Dendritic cell treated with granulocyte-macrophage colony-stimulating factor and Interleukin-4, amounts not matched to agents 40 ng/mL and 50 ng/mL, for 4 days (primary cell): ENCODE measurements around the gene RAPGEF1.
A peak's percentile ranks its signal among the peaks of the same experiment; 100 is the strongest.

Experiments
- H3K27ac Mint-ChIP-seq: one replicate; pipeline ENCODE4 v1.8.0; 2022; ENCODE audit warnings: mild to moderate bottlenecking, mixed read lengths
- H3K27me3 Mint-ChIP-seq: one replicate; pipeline ENCODE4 v1.8.0; 2022; ENCODE audit warnings: mild to moderate bottlenecking, mixed read lengths
- H3K36me3 Mint-ChIP-seq: one replicate; pipeline ENCODE4 v1.8.0; 2022; ENCODE audit warnings: low read depth, mixed read lengths
- H3K4me1 Mint-ChIP-seq: one replicate; pipeline ENCODE4 v1.8.0; 2022; ENCODE audit warnings: low read depth, mixed read lengths
- H3K4me3 Mint-ChIP-seq: one replicate; pipeline ENCODE4 v1.8.0; 2022; ENCODE audit warnings: mild to moderate bottlenecking, moderate library complexity, mixed read lengths
- H3K9me3 Mint-ChIP-seq: one replicate; pipeline ENCODE4 v1.8.0; 2022; ENCODE audit warnings: mixed read lengths
- intact Hi-C: fragments of 100-400 bp; cut with micrococcal nuclease; formaldehyde crosslinking; loops from one replicate; pipeline ENCODE4 v1.15.0; 2022

The RAPGEF1 gene

DNA sequence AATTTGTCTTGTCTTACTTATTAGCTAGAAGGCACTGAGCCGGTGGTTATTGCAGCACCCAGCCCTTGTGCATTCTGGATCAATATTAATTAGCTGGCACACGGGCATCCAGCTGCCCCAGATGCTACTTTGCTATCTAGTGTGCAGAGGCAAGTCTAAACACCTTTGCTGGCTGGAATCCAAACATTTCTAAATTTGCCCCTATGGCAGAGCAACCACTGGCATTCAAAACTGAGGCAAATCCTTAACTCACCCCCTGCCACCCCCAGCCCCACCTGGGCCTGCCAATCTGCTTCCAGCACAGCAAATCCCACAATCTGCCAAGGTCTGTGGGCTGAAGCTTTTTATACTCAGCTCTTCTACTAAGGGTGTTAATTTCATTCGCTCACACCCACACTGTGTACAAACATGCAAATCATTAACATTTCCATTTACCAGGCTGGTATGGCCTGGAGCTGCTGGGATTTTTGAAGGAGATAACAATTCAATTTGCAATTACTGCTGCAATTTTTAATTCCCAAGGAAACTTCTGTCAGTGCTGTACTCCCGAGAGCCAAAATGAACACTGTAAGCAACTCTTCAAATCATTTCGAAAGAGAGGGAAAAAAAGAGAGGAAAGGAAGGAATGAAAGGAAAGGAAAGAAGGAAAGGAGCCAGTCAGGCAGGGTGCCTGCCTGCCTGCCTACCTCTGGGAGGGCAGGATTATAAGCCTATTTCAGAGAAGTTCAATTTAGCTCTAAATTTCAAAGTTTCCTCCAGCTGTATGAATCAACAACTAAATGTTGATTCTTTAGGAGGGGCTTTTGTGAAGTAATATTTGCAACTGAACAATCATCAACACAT lies 35.5 kb downstream of the RAPGEF1 start:
- Mint-ChIP-seq H3K27me3 (no peaks in the 10 kb centered on the region), H3K27ac (peak overlapping the region; percentile 56), H3K4me3 (no peak overlapping the region), H3K36me3 (peaks cover 57% of the 10 kb centered on the region), H3K9me3 (no peaks in the 10 kb centered on the region), H3K4me1 (peaks cover 92% of the 10 kb centered on the region)
- intact Hi-C loops, result no loop called here

DNA sequence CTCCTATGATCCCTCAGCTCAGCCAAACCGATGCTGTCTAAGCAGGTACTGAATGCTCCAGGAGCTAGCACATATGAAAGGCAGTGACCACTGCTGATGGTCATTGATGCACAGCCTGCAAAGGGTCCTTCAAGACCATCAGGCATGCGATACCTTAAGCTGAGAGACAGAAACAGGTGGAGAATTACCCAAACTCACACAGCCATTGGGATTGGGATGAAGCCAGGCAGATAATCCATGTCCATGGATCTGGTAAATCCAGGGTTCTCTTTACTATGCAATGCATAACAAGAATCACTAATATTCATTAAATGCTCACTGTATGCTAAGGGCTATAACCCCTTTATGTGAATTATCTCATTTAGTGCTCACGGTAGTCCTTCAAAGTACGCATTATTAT lies 36.2 kb downstream of the RAPGEF1 start:
- H3K9me3 Mint-ChIP-seq, result no peaks in the 10 kb centered on the region
- H3K4me3 Mint-ChIP-seq, result no peak overlapping the region
- H3K4me1 Mint-ChIP-seq, result peaks cover 94% of the 10 kb centered on the region
- peaks cover 63% of the 10 kb centered on the region for H3K36me3 Mint-ChIP-seq
- no peak overlapping the region for H3K27ac Mint-ChIP-seq
- no peaks in the 10 kb centered on the region for H3K27me3 Mint-ChIP-seq
- intact Hi-C loops, result no loop called here

DNA sequence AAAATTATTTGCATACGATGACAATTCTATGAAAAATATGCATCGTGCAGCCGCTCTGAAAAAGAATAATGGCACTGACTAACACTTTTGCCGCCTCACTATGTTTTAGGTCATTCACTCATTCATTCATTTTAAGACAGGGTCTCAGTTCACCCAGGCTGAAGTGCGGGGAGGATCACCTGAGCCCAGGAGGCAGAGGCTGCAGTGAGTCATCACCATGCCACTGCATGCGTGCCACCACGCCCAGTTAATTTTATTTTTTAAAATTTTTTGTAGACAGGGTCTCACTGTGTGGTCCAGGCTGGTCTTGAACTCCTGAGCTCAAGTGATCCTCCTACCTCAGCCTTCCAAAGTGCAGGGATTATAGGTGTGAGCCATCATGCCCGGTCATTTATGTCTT lies 37.0 kb downstream of the RAPGEF1 start:
- Mint-ChIP-seq H3K4me3 (no peak overlapping the region), H3K36me3 (peaks cover 60% of the 10 kb centered on the region), H3K9me3 (no peaks in the 10 kb centered on the region), H3K27ac (no peak overlapping the region), H3K4me1 (peaks cover 96% of the 10 kb centered on the region), H3K27me3 (no peaks in the 10 kb centered on the region)
- intact Hi-C loops, result no loop called here

DNA sequence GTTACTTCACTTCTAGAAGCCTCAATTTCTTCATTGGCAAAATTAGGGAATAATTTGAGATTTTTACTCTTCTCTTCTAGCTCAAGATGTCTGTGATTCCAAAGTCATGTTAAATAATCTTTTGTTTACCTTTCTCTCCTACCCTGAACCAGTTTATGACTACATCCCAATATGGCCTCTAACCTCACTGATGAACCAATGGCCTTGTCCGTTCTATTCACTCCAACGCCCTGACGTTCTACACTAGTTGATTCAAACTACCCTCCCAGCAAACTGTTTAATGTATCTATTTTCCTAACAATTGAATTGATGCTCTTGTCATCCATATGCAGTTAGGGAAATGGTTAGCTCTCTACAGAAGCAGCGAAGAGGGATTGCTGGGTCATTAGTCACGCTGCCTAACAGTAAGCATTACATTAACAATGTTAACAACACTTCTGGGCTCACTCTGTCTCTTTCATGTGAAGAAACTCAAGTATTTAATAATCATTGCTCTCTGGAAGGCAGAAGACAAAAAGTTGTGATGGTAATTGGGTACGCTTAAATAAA lies 38.0 kb downstream of the RAPGEF1 start:
- Mint-ChIP-seq H3K27ac (peak overlapping the region; percentile 41), H3K4me1 (peaks cover 97% of the 10 kb centered on the region), H3K27me3 (no peaks in the 10 kb centered on the region), H3K9me3 (no peaks in the 10 kb centered on the region), H3K36me3 (peaks cover 55% of the 10 kb centered on the region), H3K4me3 (no peak overlapping the region)
- intact Hi-C loops, result no loop called here

DNA sequence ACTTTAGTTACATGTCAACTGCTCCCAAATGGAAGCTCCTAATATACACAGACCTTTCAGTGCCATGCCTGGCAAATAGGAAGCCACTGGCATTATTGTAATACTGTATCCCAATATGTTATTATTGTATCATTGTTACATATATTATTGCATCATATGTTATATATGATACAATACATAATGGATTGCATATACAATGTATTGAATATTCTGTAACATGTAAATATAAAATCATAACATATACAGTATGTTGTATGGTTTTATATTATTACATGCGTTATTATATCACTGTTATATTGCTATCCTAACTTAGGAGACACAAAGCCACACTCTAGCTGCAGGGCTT lies 38.5 kb downstream of the RAPGEF1 start:
- peaks cover 95% of the 10 kb centered on the region for H3K4me1 Mint-ChIP-seq
- H3K36me3 Mint-ChIP-seq, result peaks cover 50% of the 10 kb centered on the region
- H3K27me3 Mint-ChIP-seq, result no peaks in the 10 kb centered on the region
- intact Hi-C loops, result no loop called here
- H3K4me3 Mint-ChIP-seq, result no peak overlapping the region
- H3K9me3 Mint-ChIP-seq, result no peaks in the 10 kb centered on the region
- H3K27ac Mint-ChIP-seq, result peak overlapping the region; percentile 41

DNA sequence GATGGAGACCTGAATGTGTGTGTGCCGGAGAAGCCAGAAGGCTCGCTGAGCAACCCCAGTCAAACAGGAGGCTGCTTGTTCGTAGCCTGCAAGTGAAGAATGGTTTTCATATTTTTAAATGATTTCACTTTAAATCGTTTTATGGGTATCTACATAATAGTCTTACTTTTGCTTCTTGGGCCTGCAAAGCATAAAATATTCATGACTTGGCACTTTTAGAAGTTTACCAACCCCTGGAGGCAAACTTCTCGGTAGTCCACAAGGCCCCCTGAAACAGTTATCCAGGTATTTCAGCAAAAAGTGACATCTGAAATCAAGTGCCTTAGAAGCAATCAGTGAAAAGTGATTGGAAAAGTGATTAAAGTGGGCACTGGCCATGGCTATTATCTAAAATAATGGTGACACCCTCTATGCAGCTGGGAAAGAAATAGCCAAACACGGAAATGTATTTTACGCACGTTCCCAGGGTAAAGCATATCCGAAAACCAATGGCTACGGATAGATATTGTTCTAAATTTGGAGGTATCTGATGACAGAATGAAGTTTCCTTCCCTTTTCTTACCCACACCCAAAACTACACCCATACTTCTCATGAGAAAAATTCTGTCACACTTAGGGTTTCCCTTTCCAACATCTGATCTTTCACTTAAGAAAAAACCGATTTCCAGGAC lies 39.0 kb downstream of the RAPGEF1 start:
- Mint-ChIP-seq H3K36me3 (peaks cover 47% of the 10 kb centered on the region), H3K27me3 (no peaks in the 10 kb centered on the region), H3K4me1 (peaks cover 95% of the 10 kb centered on the region), H3K27ac (peak overlapping the region; percentile 84), H3K4me3 (no peak overlapping the region), H3K9me3 (no peaks in the 10 kb centered on the region)
- intact Hi-C loops, result no loop called here

DNA sequence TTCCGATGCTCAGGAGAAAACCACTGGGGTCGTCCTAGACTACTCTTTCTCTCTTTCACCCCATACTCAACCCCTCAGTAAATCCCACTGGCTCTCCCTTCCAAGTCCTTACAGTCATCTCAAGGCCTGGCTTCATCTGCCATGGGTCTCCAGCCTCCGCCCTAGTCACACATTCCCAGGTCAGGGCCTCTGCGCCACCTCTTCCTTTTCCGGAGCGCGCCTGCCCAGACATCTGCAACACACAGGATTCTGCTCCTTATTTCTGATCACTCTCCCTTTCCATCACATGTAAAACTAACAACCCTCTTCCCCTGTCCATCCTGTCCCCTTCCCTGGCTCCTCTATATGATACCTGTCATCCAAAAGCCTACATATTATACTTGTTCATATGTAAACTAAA lies 39.8 kb downstream of the RAPGEF1 start:
- no peaks in the 10 kb centered on the region for H3K9me3 Mint-ChIP-seq
- no peak overlapping the region for H3K4me3 Mint-ChIP-seq
- no peaks in the 10 kb centered on the region for H3K27me3 Mint-ChIP-seq
- H3K27ac Mint-ChIP-seq, result peak overlapping the region; percentile 84
- intact Hi-C loops, result no loop called here
- H3K36me3 Mint-ChIP-seq, result peaks cover 50% of the 10 kb centered on the region
- peaks cover 95% of the 10 kb centered on the region for H3K4me1 Mint-ChIP-seq

DNA sequence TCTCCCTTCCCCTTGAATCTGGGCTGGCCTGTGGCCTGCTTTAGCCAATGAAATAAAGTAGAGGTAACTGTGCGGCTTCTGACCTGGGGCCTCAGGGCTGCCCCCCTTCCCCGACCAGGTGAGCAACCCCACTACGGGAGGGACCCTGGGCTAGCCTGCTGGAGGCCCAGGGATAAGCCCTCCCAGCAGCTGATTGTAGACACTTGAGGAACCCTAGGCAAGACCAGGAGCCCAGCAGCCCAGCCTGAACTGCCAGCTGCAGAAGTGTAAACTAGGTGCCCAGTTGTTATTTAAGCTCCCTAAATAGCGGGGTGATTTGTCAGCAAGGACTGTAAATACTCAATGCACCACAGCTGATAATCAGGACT lies 41.3 kb downstream of the RAPGEF1 start:
- H3K4me1 Mint-ChIP-seq, result peaks cover 95% of the 10 kb centered on the region
- H3K4me3 Mint-ChIP-seq, result peak overlapping the region; percentile 33
- H3K36me3 Mint-ChIP-seq, result peaks cover 56% of the 10 kb centered on the region
- intact Hi-C loops, result loop anchor here (5.0 kb wide), 1 partner anchor 39 kb away; no protein-coding TSS in a partner anchor
- no peaks in the 10 kb centered on the region for H3K27me3 Mint-ChIP-seq
- no peaks in the 10 kb centered on the region for H3K9me3 Mint-ChIP-seq
- peak overlapping the region; percentile 84 for H3K27ac Mint-ChIP-seq

DNA sequence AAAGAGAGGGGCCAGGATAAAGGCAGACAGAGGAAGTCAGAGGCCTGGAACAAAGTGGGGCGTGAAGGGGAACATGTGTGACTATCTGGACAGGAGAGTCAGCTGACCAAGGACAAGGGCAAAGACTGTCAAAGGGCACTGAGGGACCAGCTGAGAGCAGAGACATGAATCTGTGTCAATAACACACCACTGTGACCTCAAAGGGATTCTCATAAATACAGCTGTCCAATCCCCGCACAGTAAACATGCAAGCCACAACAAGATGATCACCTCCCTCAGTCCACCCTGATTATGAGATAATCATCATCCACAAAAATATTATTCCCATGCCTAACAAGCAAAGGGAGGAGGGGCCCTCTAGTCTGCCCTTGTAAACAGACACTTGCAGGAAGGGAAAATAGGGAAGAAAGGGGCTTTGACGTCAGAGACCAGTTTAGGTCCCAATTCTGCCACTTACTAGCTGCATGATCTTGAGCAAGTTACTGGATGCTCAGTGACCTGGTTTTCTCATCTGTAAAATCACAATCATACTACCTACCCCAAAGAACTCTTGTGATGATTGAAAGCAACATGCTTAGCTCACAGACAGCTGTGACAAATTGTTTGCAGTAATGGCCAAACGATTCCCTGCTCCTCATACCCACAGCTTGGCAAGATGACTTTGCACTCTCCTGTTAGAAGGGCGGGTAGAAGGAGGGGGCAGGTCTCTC lies 41.8 kb downstream of the RAPGEF1 start:
- H3K27ac Mint-ChIP-seq, result peak overlapping the region; percentile 84
- H3K36me3 Mint-ChIP-seq, result peaks cover 54% of the 10 kb centered on the region
- no peaks in the 10 kb centered on the region for H3K27me3 Mint-ChIP-seq
- peaks cover 97% of the 10 kb centered on the region for H3K4me1 Mint-ChIP-seq
- intact Hi-C loops, result loop anchor here (5.0 kb wide), 1 partner anchor 39 kb away; no protein-coding TSS in a partner anchor
- no peaks in the 10 kb centered on the region for H3K9me3 Mint-ChIP-seq
- peak overlapping the region; percentile 10 for H3K4me3 Mint-ChIP-seq

DNA sequence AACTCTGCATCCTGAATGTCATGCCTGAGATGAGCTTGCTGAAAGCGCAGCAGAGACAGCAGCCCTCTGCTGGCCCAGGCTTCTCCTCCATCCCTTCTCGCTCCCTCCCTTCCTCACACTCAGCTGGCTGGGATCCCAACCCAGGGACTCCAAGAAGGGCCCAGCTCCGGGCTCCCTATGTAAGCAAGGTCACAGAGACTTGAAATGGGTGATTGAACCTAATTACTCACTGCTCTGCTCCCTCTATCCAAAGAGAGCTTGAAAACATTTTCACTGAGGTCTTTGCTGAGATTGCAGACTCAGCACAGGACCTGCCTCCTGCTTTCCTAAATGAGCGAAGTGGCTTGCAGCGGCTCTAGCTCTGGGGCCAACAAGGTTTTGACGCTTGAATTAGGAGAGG lies 42.8 kb downstream of the RAPGEF1 start:
- H3K9me3 Mint-ChIP-seq, result no peaks in the 10 kb centered on the region
- H3K4me1 Mint-ChIP-seq, result peaks cover 95% of the 10 kb centered on the region
- H3K36me3 Mint-ChIP-seq, result peaks cover 45% of the 10 kb centered on the region
- H3K27me3 Mint-ChIP-seq, result no peaks in the 10 kb centered on the region
- intact Hi-C loops, result loop anchor here (5.0 kb wide), 1 partner anchor 40 kb away; no protein-coding TSS in a partner anchor
- no peak overlapping the region for H3K4me3 Mint-ChIP-seq
- peak overlapping the region; percentile 84 for H3K27ac Mint-ChIP-seq

DNA sequence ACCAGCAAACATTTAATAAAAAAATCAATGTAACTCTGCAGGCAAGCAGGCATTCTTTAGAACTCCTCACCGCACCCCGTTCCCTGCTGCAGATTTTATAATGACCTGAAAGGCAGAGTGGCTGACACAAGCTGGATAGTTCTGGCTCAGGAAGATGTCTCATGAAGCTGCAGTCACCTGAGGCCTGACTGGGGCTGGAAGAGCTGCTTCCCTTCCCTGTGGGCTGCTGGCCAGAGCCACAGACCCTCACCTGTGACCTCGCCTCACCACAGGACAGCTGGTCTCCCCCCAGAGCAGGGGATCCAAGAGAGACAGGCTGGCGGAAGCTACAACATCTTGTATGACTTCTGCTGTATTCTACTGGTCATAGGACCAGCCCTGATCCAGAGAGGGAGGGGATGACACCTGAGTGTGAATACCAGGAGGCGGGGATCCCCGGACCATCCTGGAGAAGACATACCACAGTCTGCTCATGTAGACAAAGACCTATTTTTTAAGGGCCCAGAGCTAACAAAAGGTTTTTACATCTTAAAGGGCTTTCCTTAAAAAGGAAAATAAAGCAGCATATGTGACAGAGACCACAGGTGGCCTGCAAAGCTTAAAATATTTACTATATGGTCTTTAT lies 43.9 kb downstream of the RAPGEF1 start:
- Mint-ChIP-seq H3K9me3 (no peaks in the 10 kb centered on the region), H3K27ac (peak overlapping the region; percentile 42), H3K36me3 (peaks cover 45% of the 10 kb centered on the region), H3K4me1 (peaks cover 94% of the 10 kb centered on the region), H3K27me3 (no peaks in the 10 kb centered on the region), H3K4me3 (no peak overlapping the region)
- intact Hi-C loops, result loop anchor here (5.0 kb wide), 1 partner anchor 41 kb away; no protein-coding TSS in a partner anchor

DNA sequence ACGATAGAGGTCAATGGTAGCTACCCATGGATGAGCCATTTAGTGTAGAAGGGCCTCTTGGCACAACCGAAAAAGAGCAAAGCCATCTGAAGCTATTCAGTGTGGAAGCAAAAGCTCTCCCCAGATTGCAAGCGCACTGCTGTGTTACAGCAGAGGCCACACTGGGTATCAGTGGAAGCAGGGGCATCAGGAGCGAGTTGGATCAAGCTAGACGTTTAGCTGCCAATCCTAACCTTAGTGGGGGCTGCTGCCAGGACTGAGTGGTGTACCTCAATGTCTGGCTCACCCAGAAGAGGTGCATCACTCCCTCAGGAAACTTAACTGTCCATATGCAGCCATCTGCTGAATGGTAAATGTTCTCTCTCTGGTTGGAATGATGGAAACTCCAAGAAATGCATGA lies 44.5 kb downstream of the RAPGEF1 start:
- peaks cover 91% of the 10 kb centered on the region for H3K4me1 Mint-ChIP-seq
- H3K4me3 Mint-ChIP-seq, result no peak overlapping the region
- H3K27me3 Mint-ChIP-seq, result no peaks in the 10 kb centered on the region
- H3K36me3 Mint-ChIP-seq, result peaks cover 42% of the 10 kb centered on the region
- intact Hi-C loops, result loop anchor here (5.0 kb wide), 1 partner anchor 42 kb away; no protein-coding TSS in a partner anchor
- no peaks in the 10 kb centered on the region for H3K9me3 Mint-ChIP-seq
- H3K27ac Mint-ChIP-seq, result peak overlapping the region; percentile 42
